SKM-1 treated with dmso at 0.1 percent for 144 hours (cell line): ENCODE data around the gene CX3CL1.
A peak's percentile ranks its signal among the peaks of the same experiment; 100 is the strongest.
"Not testable (repeated sequence)": the region's sequence is repeated elsewhere in the genome, so short reads cannot be mapped to it uniquely, and the experiment has no call there.

Source experiments
- DNase-seq: peaks from one replicate; lab custom pipeline; 2025; ENCODE audit not compliant: unreplicated experiment; lab: John Stamatoyannopoulos, UW

The CX3CL1 gene

GRCh38 chr16:57357330-57358085, 14.8 kb upstream of the CX3CL1 start:
- DNase-seq = peak; percentile 91

- peak; percentile 53 for DNase-seq
Measured at GRCh38 chr16:57358086-57358420, 14.2 kb upstream of the CX3CL1 start.

GRCh38 chr16:57358527-57359095, 13.7 kb upstream of the CX3CL1 start, which contains the start of gene CCL22:
CCL22 (plus strand) TSS chr16:57358783; CDS start chr16:57358817, 34 bp downstream.
- DNase-seq = peak; percentile 80

- DNase-seq = no peak
Measured at GRCh38 chr16:57360321-57360935, 11.9 kb upstream of the CX3CL1 start.

GRCh38 chr16:57361404-57361803, 10.9 kb upstream of the CX3CL1 start:
- no peak for DNase-seq

- DNase-seq = no peak
Measured at GRCh38 chr16:57364143-57364542, 8.1 kb upstream of the CX3CL1 start.

GRCh38 chr16:57366544-57367040, 5.7 kb upstream of the CX3CL1 start:
- no peak for DNase-seq

- no peak for DNase-seq
Measured at GRCh38 chr16:57367116-57367752, 5.1 kb upstream of the CX3CL1 start.

- no peak for DNase-seq
Measured at GRCh38 chr16:57371494-57372371, 557 bp upstream of the CX3CL1 start.

GRCh38 chr16:57373117-57373947, 1.0 kb downstream of the CX3CL1 start:
- no peak for DNase-seq

GRCh38 chr16:57374067-57374534, 1.8 kb downstream of the CX3CL1 start:
- no peak for DNase-seq

- not testable (repeated sequence) for DNase-seq
Measured at GRCh38 chr16:57374925-57375465, 2.7 kb downstream of the CX3CL1 start.

GRCh38 chr16:57376313-57376818, 4.1 kb downstream of the CX3CL1 start:
- DNase-seq = no peak

GRCh38 chr16:57377080-57377841, 5.0 kb downstream of the CX3CL1 start:
- no peak for DNase-seq

GRCh38 chr16:57379579-57379978, 7.3 kb downstream of the CX3CL1 start:
- DNase-seq = no peak

GRCh38 chr16:57380671-57381462, 8.6 kb downstream of the CX3CL1 start:
- DNase-seq = no peak

GRCh38 chr16:57381791-57382534, 9.7 kb downstream of the CX3CL1 start:
- no peak for DNase-seq
